NT2/D1 (cell line): Measurements from ENCODE around the gene CREB3L1.

ENCODE experiments used
- SUZ12 ChIP-seq: IDR thresholded peaks from 2 replicates; pipeline ENCODE4 v1.6.1; 2011; ENCODE audit not compliant: insufficient read length, insufficient read depth; ENCODE audit errors: extremely low read depth
- YY1 ChIP-seq: IDR thresholded peaks from 2 replicates; pipeline ENCODE4 v1.6.1; 2011; ENCODE audit not compliant: insufficient read length, insufficient read depth
- ZNF274 ChIP-seq: IDR thresholded peaks from 2 replicates; pipeline ENCODE4 v1.6.1; 2011; ENCODE audit warnings: mild to moderate bottlenecking, low read depth, low read length

DNA sequence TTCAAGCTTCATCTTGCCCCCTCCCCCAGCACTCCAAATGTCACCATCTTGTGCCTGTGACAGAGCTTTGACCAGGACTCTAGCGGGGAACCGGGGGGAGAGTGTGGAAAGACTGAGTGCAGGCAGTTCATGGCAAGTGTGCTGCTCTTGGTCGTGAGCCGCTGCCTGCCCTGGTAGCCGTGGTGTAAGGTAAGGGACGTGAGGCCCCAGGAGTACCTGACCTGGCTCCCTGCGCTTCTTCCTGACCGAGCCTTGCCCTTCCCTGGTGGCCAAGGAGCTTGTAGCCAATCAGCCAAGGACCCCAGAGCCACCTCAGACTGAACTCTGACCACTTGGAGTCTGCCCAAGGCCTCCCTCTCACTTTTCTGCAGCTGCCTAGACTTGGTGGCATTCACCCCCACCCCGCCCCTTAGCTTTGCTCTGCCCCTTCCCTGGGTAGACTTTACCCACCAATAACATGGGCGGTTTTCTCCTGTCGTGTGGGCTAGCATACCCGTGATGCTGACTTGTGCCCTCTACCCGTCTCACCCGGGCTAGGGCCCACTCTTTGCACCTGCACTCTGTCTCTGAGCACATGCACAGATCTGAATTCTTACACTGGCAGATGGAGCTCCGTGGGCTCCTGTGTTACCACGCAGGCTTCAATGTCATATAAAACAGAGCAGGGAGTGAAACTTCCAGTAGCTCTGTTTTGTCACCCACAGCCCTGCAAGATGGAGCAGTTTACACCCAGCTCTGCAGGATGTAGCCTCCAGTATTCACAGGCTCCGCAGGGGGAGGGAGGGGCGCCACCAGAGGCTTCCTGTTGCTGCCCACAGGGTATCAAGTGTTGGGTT is 71.3 kb downstream of the CREB3L1 start:
- TF ChIP-seq YY1 = no peak
- no peak for TF ChIP-seq SUZ12
- no peak for TF ChIP-seq ZNF274
